Hepatocyte (in vitro differentiated cells): Measurements from ENCODE around the gene PALD1. TPM values are rescaled to one million over a fixed set of nuclear protein-coding genes. Genes with fewer than 3 reads are reported as not detected.

Experiments
- DNase-seq: peaks from one replicate; pipeline ENCODE4 v3.0.0-alpha.2; 2016; ENCODE audit warnings: low spot score
- H2AFZ ChIP-seq: fragments of 200-600 bp; sonication (generic); 2 replicates; pipeline ENCODE4 v1.6.0; 2016; ENCODE audit warnings: antibody characterized with exemption, mild to moderate bottlenecking
- H3K27ac ChIP-seq: fragments of 200-600 bp; sonication (generic); 2 replicates; pipeline ENCODE4 v1.5.1; 2016; ENCODE audit warnings: mild to moderate bottlenecking
- H3K27me3 ChIP-seq: fragments of 200-600 bp; sonication (generic); 2 replicates; pipeline ENCODE4 v1.6.1; 2016
- H3K36me3 ChIP-seq: fragments of 200-600 bp; sonication (generic); replicated peaks from 2 replicates; pipeline ENCODE4 v1.5.1; 2016; ENCODE audit warnings: low read depth; ENCODE audit not compliant: insufficient read depth
- H3K4me1 ChIP-seq: fragments of 200-600 bp; sonication (generic); 2 replicates; pipeline ENCODE4 v1.5.1; 2016; ENCODE audit warnings: mild to moderate bottlenecking, moderate library complexity; ENCODE audit not compliant: insufficient read depth
- H3K4me2 ChIP-seq: fragments of 200-600 bp; sonication (generic); 2 replicates; pipeline ENCODE4 v1.6.0; 2016
- H3K4me3 ChIP-seq: fragments of 200-600 bp; sonication (generic); 2 replicates; pipeline ENCODE4 v1.5.1; 2016; ENCODE audit warnings: mild to moderate bottlenecking
- H3K79me2 ChIP-seq: fragments of 200-600 bp; sonication (generic); 2 replicates; pipeline ENCODE4 v1.6.0; 2017; ENCODE audit warnings: mild to moderate bottlenecking
- H3K9me2 ChIP-seq: fragments of 200-600 bp; sonication (generic); replicated peaks from 2 replicates; pipeline ENCODE4 v1.6.0; 2017; ENCODE audit warnings: mild to moderate bottlenecking; ENCODE audit not compliant: insufficient read depth
- H3K9me3 ChIP-seq: fragments of 200-600 bp; sonication (generic); 2 replicates; pipeline ENCODE4 v1.5.1; 2016; ENCODE audit warnings: low read depth, mild to moderate bottlenecking
- H4K20me1 ChIP-seq: fragments of 200-600 bp; sonication (generic); 2 replicates; pipeline ENCODE4 v1.6.0; 2016; ENCODE audit warnings: mild to moderate bottlenecking; ENCODE audit not compliant: insufficient read depth, poor library complexity, severe bottlenecking
- EZH2 ChIP-seq: fragments of 200-600 bp; sonication (generic); IDR thresholded peaks from 2 replicates; pipeline ENCODE4 v1.6.1; 2016; ENCODE audit warnings: antibody characterized with exemption, mild to moderate bottlenecking, borderline replicate concordance
- EZH2phosphoT487 ChIP-seq: fragments of 200-600 bp; sonication (generic); IDR thresholded peaks from one replicate; pipeline ENCODE4 v1.6.1; 2018; ENCODE audit warnings: antibody characterized with exemption, mild to moderate bottlenecking, low read depth, moderate library complexity; ENCODE audit not compliant: unreplicated experiment, severe bottlenecking
- WGBS: methylation state at CpG from one replicate; pipeline ENCODE4 v1.1.6; 2016; ENCODE audit warnings: low lambda C conversion rate; ENCODE audit errors: missing lambda C conversion rate; 5-methylcytosine and 5-hydroxymethylcytosine counted together
- polyA plus RNA-seq: library from polyadenylated mRNA; unstranded; fragments of >200 nt; fragmentation: Nextera tagmentation; extraction: Ambion mirVana; gene quantifications from 2 replicates; pipeline ENCODE4 v1.2.1, GENCODE V29; 2016
- total RNA-seq: library from RNA; depleted of rRNA; stranded (reverse); fragments of >200 nt; gene quantifications from 2 replicates; pipeline ENCODE4 v1.2.3, GENCODE V29; 2014
- TF ChIP-seq, protein P1 (sequence below): fragments of 200-600 bp; sonication (generic); IDR thresholded peaks from 2 replicates; pipeline ENCODE4 v1.5.1; 2016; ENCODE audit warnings: antibody characterized with exemption, mild to moderate bottlenecking; ENCODE audit not compliant: poor library complexity

PALD1 gene
- total and polyA plus RNA-seq, 2 experiments from 2014 or later: 1.3 to 2.2 TPM

DNA sequence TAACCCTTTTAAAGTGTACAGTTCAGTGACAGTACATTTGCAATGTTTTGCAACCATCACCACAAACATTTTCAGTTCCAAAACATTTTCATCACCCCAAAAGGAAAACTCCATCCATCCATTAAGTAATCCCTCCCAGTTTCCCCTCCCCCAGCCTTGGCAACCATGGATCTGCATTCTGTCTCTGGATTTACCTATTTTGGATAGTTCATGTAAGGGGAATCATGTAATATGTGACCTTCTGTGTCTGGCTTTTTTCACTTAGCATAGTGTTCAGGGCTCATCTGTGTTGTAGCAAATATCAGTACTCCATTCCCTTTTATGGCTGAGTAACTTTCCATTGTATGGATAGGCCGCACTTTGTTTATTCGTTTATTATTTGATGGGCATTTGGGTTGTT lies 13.0 kb downstream of the PALD1 start:
- Histone ChIP-seq H3K27ac (no peak overlapping the region), H3K4me1 (no peaks in the 10 kb centered on the region), H3K9me2 (no peaks in the 10 kb centered on the region), H3K27me3 (no peaks in the 10 kb centered on the region), H4K20me1 (no peaks in the 10 kb centered on the region), H2AFZ (no peak overlapping the region), H3K36me3 (no peaks in the 10 kb centered on the region), H3K79me2 (no peaks in the 10 kb centered on the region), H3K4me3 (no peak overlapping the region), H3K9me3 (no peaks in the 10 kb centered on the region), H3K4me2 (no peak overlapping the region)
- DNase-seq: no peak
- WGBS: 97% methylated on average over 2 of the region's 2 CpGs
- no peak for TF ChIP-seq EZH2phosphoT487
- TF ChIP-seq EZH2: no peak
- TF ChIP-seq, protein P1, sequence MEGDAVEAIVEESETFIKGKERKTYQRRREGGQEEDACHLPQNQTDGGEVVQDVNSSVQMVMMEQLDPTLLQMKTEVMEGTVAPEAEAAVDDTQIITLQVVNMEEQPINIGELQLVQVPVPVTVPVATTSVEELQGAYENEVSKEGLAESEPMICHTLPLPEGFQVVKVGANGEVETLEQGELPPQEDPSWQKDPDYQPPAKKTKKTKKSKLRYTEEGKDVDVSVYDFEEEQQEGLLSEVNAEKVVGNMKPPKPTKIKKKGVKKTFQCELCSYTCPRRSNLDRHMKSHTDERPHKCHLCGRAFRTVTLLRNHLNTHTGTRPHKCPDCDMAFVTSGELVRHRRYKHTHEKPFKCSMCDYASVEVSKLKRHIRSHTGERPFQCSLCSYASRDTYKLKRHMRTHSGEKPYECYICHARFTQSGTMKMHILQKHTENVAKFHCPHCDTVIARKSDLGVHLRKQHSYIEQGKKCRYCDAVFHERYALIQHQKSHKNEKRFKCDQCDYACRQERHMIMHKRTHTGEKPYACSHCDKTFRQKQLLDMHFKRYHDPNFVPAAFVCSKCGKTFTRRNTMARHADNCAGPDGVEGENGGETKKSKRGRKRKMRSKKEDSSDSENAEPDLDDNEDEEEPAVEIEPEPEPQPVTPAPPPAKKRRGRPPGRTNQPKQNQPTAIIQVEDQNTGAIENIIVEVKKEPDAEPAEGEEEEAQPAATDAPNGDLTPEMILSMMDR: no peak

DNA sequence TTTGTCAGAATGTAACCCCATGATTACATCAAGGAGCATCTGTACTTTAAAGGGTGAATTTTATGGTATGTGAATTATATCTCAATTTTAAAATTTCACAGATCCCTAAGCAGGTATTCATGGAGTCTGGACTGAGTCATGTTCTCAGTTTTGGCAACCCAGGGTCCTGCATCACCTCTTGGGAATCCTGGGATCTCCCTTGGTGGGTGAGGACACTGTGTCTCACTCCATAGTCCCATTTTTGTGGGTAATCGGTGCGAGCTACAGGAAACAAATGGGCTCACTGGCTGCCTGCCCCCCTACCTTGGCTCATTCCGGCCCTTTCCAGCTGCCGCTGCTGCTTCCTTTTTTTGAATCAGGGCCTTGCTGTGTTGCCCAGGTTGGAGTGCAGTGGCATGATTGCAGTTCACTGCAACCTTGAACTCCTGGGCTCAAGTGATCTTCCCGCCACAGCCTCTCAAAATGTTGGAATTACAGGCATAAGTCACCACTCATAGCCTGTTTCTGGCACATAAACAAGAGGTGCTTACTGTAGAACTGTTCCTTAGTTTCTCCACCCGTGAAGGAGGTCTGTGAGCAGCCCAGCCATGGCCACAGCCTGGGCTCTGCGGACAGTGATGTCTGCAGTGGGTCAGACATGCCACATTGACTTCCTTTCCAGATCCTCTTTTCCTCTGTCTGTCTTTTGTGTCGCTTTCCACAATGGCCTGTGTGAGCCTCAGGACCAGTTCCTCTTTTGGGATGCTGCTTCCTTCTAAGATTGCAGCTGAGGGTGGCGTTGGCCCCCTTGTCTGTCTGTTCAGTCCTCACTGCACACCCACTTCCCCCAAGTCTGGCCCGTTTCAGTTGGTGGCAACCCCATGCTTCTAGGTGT lies 14.5 kb downstream of the PALD1 start:
- no peak overlapping the region for H3K4me3 ChIP-seq
- H3K79me2 ChIP-seq: no peaks in the 10 kb centered on the region
- H2AFZ ChIP-seq: no peak overlapping the region
- H3K27ac ChIP-seq: no peak overlapping the region
- H4K20me1 ChIP-seq: no peaks in the 10 kb centered on the region
- no peaks in the 10 kb centered on the region for H3K4me1 ChIP-seq
- no peaks in the 10 kb centered on the region for H3K27me3 ChIP-seq
- no peak overlapping the region for H3K4me2 ChIP-seq
- H3K36me3 ChIP-seq: no peaks in the 10 kb centered on the region
- no peaks in the 10 kb centered on the region for H3K9me3 ChIP-seq
- no peak for DNase-seq
- no peaks in the 10 kb centered on the region for H3K9me2 ChIP-seq
- WGBS: 92% methylated on average over 10 of the region's 10 CpGs
- TF ChIP-seq, protein P1: no peak
- TF ChIP-seq EZH2phosphoT487 (no peak), EZH2 (no peak)

DNA sequence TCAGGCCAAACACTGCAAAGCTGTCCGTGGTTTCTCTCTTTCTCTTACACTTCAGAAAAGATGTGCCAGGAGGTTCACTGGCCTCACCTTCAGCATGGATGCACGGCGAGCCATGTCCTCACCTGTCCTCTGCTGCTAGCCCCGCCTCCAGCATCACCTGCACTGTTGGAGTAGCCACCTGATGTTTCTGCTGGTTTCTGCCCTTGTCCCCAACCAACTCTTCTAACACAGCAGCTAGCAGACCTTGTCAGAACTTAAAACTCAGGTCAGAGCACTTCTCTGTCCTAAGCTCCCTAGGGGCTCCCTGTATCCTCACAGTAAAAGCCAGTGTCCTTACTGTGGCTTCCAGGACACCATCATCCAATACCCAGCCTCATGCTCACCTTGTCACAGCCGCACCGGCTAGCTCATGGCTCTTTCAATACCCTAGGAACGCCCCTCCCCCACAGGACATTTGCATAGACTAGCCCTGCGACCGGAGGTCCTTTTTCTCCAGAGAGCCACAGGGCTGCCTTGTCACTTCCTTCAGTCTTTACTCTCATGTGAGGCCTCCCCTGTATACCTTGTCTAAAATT lies 15.2 kb downstream of the PALD1 start:
- TF ChIP-seq, protein P1: no peak
- no peak for TF ChIP-seq EZH2
- no peak for TF ChIP-seq EZH2phosphoT487
- H3K79me2 ChIP-seq: no peaks in the 10 kb centered on the region
- H2AFZ ChIP-seq: no peak overlapping the region
- H3K27ac ChIP-seq: no peak overlapping the region
- no peaks in the 10 kb centered on the region for H3K9me2 ChIP-seq
- no peaks in the 10 kb centered on the region for H4K20me1 ChIP-seq
- WGBS: 45% methylated on average over 9 of the region's 9 CpGs
- no peak overlapping the region for H3K4me3 ChIP-seq
- no peaks in the 10 kb centered on the region for H3K9me3 ChIP-seq
- no peaks in the 10 kb centered on the region for H3K4me1 ChIP-seq
- no peaks in the 10 kb centered on the region for H3K27me3 ChIP-seq
- H3K36me3 ChIP-seq: no peaks in the 10 kb centered on the region
- H3K4me2 ChIP-seq: no peak overlapping the region
- peak; percentile 53 for DNase-seq
